ENCODE measurements around the gene VSTM4. TPM values are rescaled to one million over a fixed set of nuclear protein-coding genes. Genes with fewer than 3 reads are reported as not detected.

Gene VSTM4
- total and polyA plus RNA-seq, 9 donors: 17.3 to 68.9 (median 42.9) TPM

- TF ChIP-seq POLR2A (IDR thresholded peaks at IDR 0.05) (no peak), EP300 (IDR thresholded peaks at IDR 0.05) (no peak), CTCF (IDR thresholded peaks at IDR 0.05) (no peak)
- no peak overlapping the region for H3K4me3 ChIP-seq
- H3K9me3 ChIP-seq: no peaks in the 10 kb centered on the region
- 41 to 45% (median 44%) methylated on average over 5 of the region's 5 CpGs for WGBS, 3 donors
- H3K27ac ChIP-seq: no peak overlapping the region
- intact Hi-C loops (cut with DNase I): no loop called here
- DNase-seq: no peak
- no peaks in the 10 kb centered on the region for H3K36me3 ChIP-seq
- no peaks in the 10 kb centered on the region for H3K27me3 ChIP-seq
- H3K4me1 ChIP-seq (ENCODE audit: insufficient read depth): peaks cover 30% of the 10 kb centered on the region
These were observed 60.0 kb downstream of the VSTM4 start for GRCh38 chr10:49055221-49055849.

- Histone ChIP-seq H3K27me3 (no peaks in the 10 kb centered on the region), H3K27ac (no peak overlapping the region), H3K4me3 (no peak overlapping the region), H3K9me3 (no peaks in the 10 kb centered on the region), H3K36me3 (no peaks in the 10 kb centered on the region), H3K4me1 (ENCODE audit: insufficient read depth) (peaks cover 30% of the 10 kb centered on the region)
- no peak for DNase-seq
- intact Hi-C loops (cut with DNase I): no loop called here
- TF ChIP-seq CTCF (IDR thresholded peaks at IDR 0.05): no peak
- no peak for TF ChIP-seq POLR2A (IDR thresholded peaks at IDR 0.05)
- no peak for TF ChIP-seq EP300 (IDR thresholded peaks at IDR 0.05)
- WGBS, 3 donors: 93 to 98% (median 97%) methylated on average over 5 of the region's 5 CpGs
These were observed 60.6 kb downstream of the VSTM4 start for GRCh38 chr10:49054753-49055152.

- Histone ChIP-seq H3K27ac (no peak overlapping the region), H3K4me3 (no peak overlapping the region), H3K4me1 (ENCODE audit: insufficient read depth) (peaks cover 30% of the 10 kb centered on the region), H3K36me3 (no peaks in the 10 kb centered on the region), H3K27me3 (no peaks in the 10 kb centered on the region), H3K9me3 (no peaks in the 10 kb centered on the region)
- 88 to 97% (median 90%) methylated on average over 5 of the region's 5 CpGs for WGBS, 3 donors
- TF ChIP-seq CTCF (IDR thresholded peaks at IDR 0.05) (no peak), EP300 (IDR thresholded peaks at IDR 0.05) (no peak), POLR2A (IDR thresholded peaks at IDR 0.05) (no peak)
- DNase-seq: no peak
- intact Hi-C loops (cut with DNase I): no loop called here
These were observed 61.2 kb downstream of the VSTM4 start for GRCh38 chr10:49053998-49054692.

- H3K27ac ChIP-seq: no peak overlapping the region
- peaks cover 25% of the 10 kb centered on the region for H3K4me1 ChIP-seq (ENCODE audit: insufficient read depth)
- H3K4me3 ChIP-seq: no peak overlapping the region
- intact Hi-C loops (cut with DNase I): no loop called here
- H3K9me3 ChIP-seq: no peaks in the 10 kb centered on the region
- TF ChIP-seq POLR2A (IDR thresholded peaks at IDR 0.05) (no peak), CTCF (IDR thresholded peaks at IDR 0.05) (no peak), EP300 (IDR thresholded peaks at IDR 0.05) (no peak)
- WGBS, 3 donors: 57 to 71% (median 61%) methylated on average over 11 of the region's 11 CpGs
- no peaks in the 10 kb centered on the region for H3K27me3 ChIP-seq
- peak in 1 of 5 donors; percentile 41 for DNase-seq
- no peaks in the 10 kb centered on the region for H3K36me3 ChIP-seq
These were observed 62.0 kb downstream of the VSTM4 start for GRCh38 chr10:49053053-49053997.

Measured in ovary (tissue), 9 donors.